Measurements from ENCODE around the gene HMCN2.

GRCh38 chr9:130294664-130295063 is 29.1 kb downstream of the HMCN2 start:
- TF ChIP-seq POLR2A (IDR thresholded peaks at IDR 0.05) (no peak), CTCF (IDR thresholded peaks at IDR 0.05) (no peak), EP300 (IDR thresholded peaks at IDR 0.05) (no peak), POLR2AphosphoS5 (IDR thresholded peaks at IDR 0.05) (no peak)

Data from suprapubic skin (tissue), 4 donors.